GM21447 (cell line): Measurements from ENCODE around the gene CTTNBP2.

Source experiments
- ATAC-seq: cut with Tn5 transposase; IDR thresholded peaks from one replicate; pipeline ENCODE4 v1.9.1; 2021; ENCODE audit not compliant: unreplicated experiment

CTTNBP2 gene

DNA sequence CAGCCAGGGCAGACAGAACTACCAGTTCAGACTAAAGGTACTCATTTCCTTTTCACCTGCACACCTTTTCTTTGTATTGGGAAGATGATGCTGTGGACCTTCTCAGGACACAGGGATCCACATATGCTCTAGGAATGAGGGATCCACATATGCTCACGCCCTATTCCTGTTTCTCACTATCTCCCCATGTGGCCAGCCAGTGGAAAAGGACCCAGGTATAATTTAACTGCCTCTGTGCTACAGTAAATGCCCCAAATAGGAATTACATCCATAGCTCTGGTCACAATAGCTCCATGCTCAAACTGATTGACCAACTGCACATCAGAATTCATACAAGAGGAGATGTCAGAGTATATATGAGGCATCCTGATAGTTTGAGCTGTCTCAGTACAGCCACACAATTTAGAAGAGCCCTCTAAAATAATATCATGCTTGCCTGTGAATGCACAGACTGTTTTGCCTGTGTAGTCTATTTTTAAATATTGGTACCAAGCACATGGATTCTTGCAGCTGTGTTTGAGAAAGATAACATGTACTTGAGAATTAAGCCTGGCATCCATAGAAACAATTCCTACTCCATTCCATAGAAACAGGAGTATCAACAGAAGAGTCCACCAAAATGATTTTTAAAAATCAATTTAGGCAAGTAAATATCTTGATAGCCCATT, 43.7 kb downstream of the CTTNBP2 start:
- ATAC-seq, result no peak

DNA sequence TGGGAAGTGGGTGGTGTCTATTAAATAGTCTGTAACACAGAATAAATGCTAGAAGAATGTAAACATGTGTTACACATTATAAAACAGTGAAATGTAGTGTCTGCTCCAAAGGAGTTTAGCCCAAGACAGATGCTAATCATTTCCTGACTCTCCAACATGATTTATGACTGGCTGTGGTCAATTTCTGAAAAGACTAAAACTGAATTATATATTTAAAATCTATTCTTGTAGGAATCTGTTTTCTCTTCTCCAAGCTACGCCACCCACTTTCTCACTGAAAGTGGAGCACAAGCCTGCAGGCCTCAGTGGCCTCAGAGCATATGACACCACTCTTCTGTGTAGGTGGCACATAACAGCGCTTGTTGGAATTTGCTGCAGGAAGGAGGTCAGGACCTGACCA, 44.4 kb downstream of the CTTNBP2 start:
- no peak for ATAC-seq

DNA sequence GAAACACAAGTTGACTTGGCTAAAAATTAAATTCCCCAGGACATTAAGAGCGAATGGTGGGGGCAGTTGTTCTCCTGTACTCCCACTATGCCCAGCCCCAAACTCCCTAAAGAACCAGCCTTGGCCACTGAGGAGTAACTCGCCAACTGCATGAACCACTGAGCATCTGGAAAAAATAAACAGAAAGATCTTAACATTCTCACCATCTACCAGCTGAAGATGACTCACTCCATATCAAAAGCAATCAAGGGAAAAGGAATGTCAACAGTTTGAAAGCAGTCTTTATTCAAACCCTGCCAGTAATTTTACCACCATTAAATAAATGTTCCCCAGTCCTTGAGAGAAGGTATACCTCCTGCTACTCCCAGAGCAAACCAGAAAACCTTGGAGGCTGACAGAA, 45.4 kb downstream of the CTTNBP2 start:
- ATAC-seq, result no peak

DNA sequence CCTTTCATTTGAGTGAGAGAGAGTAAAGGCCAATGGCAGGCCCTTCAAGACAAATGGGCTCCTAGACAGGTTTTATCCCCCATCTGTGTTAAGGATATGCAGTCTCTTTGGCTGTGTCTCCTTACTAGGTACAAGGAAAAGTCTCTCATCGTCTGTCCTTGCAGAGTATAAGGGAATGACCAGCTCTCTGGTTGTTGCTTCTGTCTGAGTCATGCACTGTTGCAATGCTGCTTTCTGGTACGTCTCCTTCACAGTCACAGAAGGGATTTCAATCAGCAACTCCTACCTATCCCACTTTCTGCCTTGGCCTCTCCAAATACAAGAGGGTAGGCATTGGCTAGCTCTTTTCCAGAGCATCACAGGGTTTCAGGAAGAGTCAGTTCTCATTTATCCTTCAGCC, 48.1 kb downstream of the CTTNBP2 start:
- ATAC-seq, result no peak

DNA sequence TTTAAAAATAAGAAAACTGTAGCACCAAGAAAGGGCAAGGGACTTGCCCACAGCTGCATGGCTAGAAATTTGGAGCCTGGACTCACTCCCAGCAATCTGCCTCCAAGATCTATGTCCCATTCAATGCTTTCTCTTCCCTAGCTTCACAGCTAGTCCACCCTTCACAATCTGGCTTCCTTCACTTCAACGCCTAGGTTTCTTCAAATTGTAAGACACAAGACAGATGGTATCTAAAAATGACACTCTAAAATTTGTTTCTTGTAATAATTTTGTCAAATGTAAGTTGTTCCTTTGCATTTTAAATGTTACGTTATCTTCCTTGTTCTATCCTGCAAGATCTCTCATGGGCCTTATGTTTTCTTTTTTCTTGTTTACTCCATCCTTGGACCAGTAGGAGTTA, 48.6 kb downstream of the CTTNBP2 start:
- ATAC-seq, result no peak

DNA sequence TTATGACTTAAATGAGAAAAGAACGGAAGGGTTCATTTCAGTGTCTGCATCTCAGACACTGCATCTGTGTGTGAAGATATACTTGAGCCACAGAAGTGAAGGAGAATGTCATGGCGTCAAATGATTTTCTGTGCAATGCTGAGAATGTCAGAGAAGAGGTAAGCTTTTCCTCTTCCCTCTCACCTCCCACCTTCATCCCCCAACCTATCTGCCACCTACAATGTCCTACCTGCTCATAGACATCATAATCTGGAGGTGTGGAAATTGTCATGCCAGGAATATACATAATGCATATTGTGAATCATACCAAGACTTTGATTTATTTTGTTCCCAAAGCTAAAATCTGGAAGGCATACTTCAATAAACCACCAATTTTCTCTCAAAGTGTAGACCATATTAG, 53.7 kb downstream of the CTTNBP2 start:
- ATAC-seq, result no peak

DNA sequence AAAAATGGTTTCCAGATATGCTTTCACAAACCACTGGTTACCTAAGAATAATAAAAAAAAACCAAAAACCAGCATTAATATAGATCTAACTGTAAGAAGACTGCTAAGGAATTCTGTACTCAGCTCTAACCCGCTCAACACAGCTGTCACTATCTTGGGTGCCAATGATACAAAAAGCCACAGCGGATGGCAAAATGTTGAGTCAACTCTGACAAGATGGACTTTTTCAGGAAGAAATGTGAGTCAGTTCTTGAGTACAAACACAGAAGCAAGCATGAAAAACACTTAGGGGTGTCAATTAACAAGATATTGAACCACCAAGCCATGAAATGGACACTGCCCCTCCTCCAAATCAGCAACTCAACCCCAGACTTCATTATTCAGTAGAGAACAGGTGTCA, 55.0 kb downstream of the CTTNBP2 start:
- no peak for ATAC-seq

DNA sequence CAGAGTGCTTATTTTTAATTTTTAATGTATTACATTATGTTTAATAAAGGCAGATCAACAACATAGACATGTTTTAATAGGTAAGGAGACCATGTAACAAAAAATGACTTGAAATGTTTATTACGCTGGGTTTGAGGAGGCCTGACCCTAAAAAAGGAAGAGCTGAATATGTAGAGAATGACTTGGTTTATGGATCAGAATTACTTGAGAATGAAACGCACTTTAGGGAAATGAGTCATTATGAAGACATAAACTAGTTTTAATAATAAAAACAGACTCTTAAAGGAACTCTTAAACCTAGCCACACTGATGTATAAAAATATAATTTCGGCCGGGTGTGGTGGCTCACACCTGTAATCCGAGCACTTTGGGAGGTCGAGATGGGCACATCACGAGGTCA, 56.5 kb downstream of the CTTNBP2 start:
- no peak for ATAC-seq

DNA sequence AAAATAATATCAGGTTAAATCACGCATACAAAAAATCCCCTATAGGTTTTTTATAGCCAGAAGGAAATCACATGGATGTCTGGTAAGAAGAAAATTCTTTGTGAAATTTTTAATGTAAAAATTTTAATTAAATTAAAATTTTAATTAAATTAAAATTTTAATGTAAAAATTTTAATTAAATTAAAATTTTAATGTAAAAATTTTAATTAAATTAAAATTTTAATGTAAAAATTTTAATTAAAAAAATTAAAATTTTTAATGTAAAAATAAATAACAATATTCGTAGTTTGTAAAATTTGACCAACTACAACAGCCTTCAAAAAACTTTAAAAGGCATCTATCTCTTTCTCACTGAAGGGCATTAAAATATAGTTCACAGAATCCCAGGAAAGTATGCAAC, 61.5 kb downstream of the CTTNBP2 start:
- ATAC-seq, result no peak

DNA sequence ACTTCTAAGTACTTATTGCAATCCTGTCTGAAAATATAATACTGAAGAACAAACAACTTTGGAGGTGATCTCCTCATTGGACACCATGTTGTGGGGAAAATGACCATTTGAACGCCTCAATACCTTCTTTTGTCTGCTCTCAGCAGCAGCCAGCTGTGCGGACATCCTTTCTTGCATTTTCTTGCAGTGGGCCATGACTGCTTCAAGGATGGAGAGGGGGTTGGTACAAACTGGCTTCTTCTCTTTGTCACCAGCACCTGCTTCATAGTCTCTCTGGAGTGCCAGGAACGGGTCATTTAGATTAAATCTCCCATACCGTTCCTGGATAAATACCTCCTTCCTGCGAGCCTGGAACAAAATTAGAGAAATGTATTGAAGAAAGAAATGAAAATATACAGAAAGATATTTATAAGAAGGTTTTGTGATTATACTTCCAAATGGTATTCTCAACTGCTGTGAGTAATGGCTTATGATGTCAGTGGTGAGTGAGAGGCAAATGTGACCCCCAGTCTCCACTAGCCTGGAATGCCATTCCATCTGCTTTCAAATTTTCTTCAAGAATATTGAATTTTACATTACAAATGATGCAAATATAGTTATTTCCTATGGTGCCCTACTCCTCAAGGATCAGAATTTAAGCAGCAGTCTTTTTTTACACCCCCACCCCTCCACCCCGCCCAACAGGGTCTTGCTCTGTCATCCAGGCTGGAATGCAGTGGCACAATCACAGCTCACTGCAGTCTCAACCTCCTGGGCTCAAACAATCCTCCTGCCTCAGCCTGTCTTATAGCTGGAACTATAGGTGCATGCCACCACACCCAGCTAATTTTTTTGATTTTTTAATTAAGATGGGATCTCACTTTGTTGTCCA, 62.4 kb downstream of the CTTNBP2 start:
- no peak for ATAC-seq

DNA sequence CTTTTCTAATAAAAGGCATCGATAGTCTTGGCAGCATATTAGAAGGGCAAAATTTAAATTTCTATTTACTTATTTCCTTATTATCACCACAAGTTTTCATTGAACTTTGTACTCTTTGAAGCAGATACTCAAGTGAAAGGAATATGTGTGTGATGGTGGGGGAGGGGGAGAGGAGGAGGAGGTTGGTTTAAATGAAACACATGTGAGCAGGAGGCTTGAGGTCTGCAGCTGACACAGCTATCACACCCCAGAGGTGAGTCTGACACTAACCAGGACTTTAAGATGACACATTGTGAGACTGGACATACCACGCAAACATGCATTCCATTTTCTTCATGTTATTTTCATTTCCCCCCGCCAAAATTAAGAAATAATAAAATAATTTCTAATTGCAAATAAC, 63.3 kb downstream of the CTTNBP2 start:
- no peak for ATAC-seq

DNA sequence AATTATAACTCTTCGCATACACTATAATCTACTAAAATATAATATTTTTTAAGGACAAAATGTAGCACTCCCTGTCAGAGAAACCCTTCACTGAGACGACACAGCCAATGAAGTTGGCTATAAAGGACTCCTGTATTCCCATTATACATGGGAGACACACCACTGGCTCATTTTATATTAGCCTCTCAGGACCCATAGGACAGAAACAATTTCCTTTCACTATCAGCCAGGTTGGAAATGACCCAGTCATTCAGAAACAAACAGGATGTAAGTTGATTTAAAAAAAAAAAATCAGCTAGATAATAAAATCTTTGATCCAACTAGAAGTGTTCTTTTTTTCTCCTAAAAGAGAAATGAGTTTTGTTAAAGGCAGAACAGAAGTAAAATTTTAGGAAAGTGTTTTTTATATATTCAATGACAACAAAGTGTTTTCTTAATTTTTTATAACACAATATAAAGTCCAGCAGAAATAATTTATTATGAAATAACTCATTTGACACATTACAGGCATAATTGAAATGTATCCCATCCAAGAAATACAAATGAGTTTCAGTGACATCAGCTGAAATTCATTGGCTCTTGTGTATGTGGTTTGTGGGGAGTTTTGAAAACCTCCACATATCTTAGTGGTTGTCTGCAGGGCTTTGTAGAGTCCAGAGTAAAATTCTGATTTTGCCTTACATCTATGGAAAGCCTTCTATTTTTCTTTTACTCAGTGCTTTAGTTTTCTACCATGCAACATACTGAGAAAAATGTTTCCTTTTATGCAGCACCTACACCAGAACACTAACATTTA, 64.1 kb downstream of the CTTNBP2 start:
- ATAC-seq, result no peak

DNA sequence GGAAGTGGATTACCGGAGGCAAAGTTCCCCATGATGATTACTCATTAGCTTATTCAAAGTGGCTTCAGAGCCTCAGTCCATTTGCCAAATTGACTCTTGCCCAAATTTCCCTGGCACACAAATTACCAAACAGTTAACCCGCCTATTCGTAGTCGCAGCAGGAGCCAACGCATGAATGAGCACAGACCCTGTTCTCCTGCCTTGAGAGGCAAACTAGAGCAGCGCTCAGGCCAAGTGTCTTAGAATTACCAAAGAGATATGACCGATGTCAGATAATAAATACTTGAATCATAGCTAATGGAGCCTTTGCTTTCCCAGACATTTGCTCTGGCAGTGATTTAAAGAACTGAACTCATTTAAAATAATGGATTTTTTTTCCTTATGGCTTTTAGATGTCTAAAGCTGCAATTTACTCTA, 64.9 kb downstream of the CTTNBP2 start:
- ATAC-seq, result no peak

DNA sequence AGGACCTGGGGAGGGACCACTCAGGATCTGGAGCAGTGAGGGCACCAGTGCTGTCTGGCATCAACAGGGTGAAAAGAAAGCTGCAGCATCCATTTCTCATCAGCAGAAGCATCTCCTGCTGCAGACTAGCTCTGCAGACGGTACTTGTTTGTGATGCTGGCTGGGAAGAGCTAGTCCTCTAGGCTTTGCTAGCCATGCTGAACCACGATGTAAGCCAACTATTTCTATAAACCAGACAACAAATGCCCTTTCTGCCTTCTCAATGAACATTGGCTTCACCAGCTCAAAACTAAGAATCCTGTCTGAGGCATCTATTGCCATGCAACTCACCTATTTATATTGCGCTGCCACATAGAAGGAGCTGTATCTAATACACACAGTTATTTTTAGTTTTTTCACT, 65.6 kb downstream of the CTTNBP2 start:
- no peak for ATAC-seq

DNA sequence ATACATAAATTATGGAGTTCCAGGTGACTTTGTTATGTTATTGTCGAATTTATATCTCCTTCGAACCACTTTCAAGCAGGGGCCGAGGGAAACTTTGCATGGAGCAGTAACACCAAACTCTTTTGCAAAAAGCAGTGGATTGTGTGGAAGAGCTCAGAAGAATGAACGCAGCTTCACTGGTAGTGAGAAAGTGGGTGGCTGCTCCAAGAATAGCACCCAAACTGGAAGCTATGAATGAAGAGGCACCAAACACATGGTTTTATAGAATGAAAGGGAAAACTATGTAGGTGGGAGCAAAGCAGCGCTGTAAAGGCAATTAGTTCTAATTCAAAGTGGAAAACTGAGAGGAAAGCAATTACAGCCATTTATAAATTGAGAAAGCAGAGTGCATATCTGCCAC, 67.2 kb downstream of the CTTNBP2 start:
- ATAC-seq, result no peak

DNA sequence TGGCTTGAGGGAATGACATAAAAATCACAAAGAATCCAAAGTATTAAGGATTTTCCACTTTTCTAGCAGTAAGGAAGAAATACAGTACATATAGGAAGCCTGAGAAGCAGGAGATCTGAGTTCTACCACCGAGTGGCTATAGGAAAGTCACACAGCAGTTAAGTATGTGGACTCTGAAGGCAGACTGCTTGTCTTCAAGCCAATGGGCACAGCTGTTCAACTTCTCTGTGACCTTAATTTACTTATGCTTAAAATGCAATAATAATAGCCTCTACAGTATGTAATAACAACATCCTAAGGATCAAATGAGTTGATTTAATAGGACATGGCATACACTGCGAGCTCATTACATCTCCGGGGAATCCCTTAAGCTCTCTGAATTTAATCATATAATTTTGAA, 68.0 kb downstream of the CTTNBP2 start:
- ATAC-seq, result no peak

DNA sequence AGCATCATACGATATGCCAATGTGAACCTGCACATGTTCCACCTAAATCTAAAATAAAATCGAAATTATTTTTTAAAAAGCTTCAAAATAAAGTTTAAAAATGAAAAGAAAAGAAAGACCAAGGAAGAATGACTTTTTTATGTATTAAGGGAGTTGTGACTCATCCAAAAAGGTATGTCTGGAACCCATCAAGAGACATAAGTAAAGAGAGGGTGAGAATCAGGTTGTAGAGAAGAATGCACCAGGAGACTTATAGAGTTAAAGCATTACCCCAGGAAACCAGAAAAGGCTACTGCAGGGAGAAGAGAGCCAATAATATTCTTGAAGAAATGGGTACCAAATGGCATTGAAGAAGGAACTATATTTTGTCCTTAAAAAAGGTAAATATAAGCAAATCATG, 69.8 kb downstream of the CTTNBP2 start:
- ATAC-seq, result no peak

DNA sequence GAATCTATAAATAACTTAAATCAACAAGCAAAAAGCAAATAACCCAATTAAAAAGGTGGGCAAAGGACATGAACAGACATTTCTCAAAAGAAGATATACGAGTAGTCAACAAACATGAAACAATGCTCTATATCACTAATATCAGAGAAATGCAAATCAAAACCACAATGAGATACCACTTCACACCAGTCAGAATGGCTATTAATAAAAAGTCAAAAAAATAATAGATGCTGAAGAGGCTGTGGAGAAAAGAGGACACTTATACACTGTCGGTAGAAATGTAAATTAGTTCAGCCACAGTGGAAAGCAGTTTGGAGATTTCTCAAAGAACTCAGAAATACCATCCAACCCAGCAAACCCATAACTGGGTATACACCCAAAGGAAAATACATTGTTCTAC, 70.6 kb downstream of the CTTNBP2 start:
- ATAC-seq, result no peak

DNA sequence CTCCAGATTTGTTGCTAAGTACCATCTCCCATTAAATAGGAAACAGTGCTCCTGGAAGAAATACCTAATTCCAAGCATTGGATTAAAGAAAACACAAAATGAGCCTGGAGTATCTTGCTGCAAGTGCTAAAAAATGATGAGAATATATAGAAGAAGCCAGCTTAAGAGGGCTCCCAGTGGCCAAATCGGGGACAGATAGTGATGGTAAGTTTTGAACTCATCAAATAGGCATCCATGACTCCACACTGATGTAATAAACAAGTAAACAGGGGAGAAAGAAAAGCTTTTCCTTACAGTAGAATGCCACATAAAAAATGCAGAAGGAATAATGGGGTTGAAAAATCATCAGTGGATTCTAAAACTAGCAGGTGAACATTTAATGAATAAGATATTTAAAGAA, 72.4 kb downstream of the CTTNBP2 start:
- ATAC-seq, result no peak

DNA sequence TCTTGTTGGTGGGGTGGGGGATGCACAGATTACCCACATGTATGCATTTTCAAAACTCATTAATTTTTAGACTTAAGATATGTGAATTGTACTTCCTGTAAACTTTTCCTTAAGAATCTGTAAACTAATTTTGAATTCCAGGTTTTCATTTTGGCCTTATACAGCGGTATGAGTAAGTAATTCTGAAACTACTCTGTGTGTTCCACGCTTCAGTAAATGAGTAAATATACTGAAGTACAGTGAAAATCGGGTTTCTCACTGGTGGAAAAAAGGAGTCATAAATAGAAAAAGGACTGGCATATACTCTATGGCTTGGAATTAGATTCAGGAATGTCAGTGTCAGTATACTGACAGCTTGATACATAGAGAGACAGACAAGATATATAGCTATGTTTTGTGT, 72.8 kb downstream of the CTTNBP2 start:
- ATAC-seq, result no peak

DNA sequence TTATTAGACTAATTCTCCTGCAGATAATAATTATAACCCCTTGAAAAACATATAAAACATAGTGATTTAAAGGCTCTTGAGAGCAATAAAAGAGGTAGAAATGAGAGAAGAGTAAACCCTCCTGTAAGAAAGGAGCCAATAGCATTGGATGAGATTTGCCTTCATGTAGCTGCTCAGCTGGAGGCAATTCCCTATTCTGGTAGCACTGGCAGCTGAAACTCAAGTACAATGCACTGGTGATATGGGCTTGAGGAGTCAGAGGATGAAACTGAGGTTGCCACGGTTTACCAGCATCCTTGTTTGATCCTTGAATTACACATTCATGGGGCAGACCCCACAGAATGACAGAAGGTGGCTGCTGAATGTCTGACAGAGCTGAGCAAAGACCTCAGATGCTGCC, 76.4 kb downstream of the CTTNBP2 start:
- no peak for ATAC-seq

DNA sequence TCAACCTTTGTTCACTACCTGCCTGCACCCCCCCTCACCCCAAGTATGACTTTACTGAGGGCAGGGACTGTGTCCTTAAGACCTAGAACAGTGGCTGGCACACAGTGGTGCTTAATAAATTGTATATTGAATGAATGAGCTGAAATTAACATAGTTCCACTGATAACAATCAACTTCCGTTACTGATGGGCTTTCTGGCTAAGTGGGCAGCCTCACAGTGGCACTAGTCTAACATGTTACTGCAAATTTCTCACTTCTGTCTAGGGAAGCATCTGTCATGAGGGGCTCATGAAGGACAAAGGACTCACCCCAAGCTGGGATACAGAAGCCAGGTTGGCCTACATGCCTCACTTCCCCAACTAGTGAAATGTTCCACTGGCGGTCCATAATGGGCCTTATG, 79.3 kb downstream of the CTTNBP2 start:
- ATAC-seq, result no peak
